Raji (cell line): ENCODE measurements around the gene HLA-C.

Experiments used
- POLR2A ChIP-seq: IDR thresholded peaks from 2 replicates; pipeline ENCODE4 v1.6.1; 2011; ENCODE audit warnings: low read depth, low read length, control low read depth; ENCODE audit not compliant: insufficient read depth

HLA-C gene

GRCh38 chr6:31271641-31272357 lies at the start of gene HLA-C:
TSS of gene HLA-C (minus strand) at chr6:31272092. CDS start at chr6:31272071, 21 bp downstream.
- TF ChIP-seq POLR2A: peak; percentile 46

- TF ChIP-seq POLR2A: no peak
Observed at GRCh38 chr6:31321005-31321707, 49.3 kb upstream of the HLA-C start.

GRCh38 chr6:31317036-31317435 lies 45.1 kb upstream of the HLA-C start:
- TF ChIP-seq POLR2A: no peak

- no peak for TF ChIP-seq POLR2A
Observed at GRCh38 chr6:31309641-31310040, 37.7 kb upstream of the HLA-C start.

- no peak for TF ChIP-seq POLR2A
Observed at GRCh38 chr6:31308845-31309175, 36.9 kb upstream of the HLA-C start.

GRCh38 chr6:31308050-31308844 lies 36.4 kb upstream of the HLA-C start:
- TF ChIP-seq POLR2A: no peak

GRCh38 chr6:31307669-31308049 lies 35.8 kb upstream of the HLA-C start:
- TF ChIP-seq POLR2A: no peak

- TF ChIP-seq POLR2A: no peak
Observed at GRCh38 chr6:31305703-31306219, 33.9 kb upstream of the HLA-C start.

- TF ChIP-seq POLR2A: no peak
Observed at GRCh38 chr6:31304683-31305082, 32.8 kb upstream of the HLA-C start.

- TF ChIP-seq POLR2A: no peak
Observed at GRCh38 chr6:31300797-31301196, 28.9 kb upstream of the HLA-C start.

- no peak for TF ChIP-seq POLR2A
Observed at GRCh38 chr6:31299947-31300346, 28.1 kb upstream of the HLA-C start.

- no peak for TF ChIP-seq POLR2A
Observed at GRCh38 chr6:31299511-31299910, 27.6 kb upstream of the HLA-C start.

GRCh38 chr6:31294056-31294455 lies 22.2 kb upstream of the HLA-C start:
- TF ChIP-seq POLR2A: no peak

GRCh38 chr6:31293343-31293742 lies 21.5 kb upstream of the HLA-C start:
- no peak for TF ChIP-seq POLR2A

- no peak for TF ChIP-seq POLR2A
Observed at GRCh38 chr6:31289788-31290187, 17.9 kb upstream of the HLA-C start.

GRCh38 chr6:31287619-31288018 lies 15.7 kb upstream of the HLA-C start:
- no peak for TF ChIP-seq POLR2A
